Neural progenitor cell (in vitro differentiated cells): ENCODE results near the gene OSM.

Experiments used
- CTCF ChIP-seq: fragments of 200-600 bp; sonication (generic); IDR thresholded peaks from 2 replicates; pipeline ENCODE4 v1.5.1; 2017; ENCODE audit warnings: antibody characterized with exemption, mild to moderate bottlenecking
- EZH2 ChIP-seq: fragments of 200-600 bp; sonication (generic); IDR thresholded peaks from 2 replicates; pipeline ENCODE4 v1.6.1; 2017; ENCODE audit warnings: antibody characterized with exemption, mild to moderate bottlenecking, moderate library complexity
- EZH2phosphoT487 ChIP-seq: fragments of 200-600 bp; sonication (generic); IDR thresholded peaks from 2 replicates; pipeline ENCODE4 v1.6.1; 2017; ENCODE audit warnings: antibody characterized with exemption

GRCh38 chr22:30247974-30248373 is 18.7 kb downstream of the OSM start:
- TF ChIP-seq CTCF (no peak), EZH2 (no peak), EZH2phosphoT487 (no peak)
